HEK293 (cell line): Measurements from ENCODE around the gene HNF1A.
A peak's percentile ranks its signal among the peaks of the same experiment; 100 is the strongest.

Experiments used
- CTCF ChIA-PET: fragments of 350-600 bp; formaldehyde crosslinking; extraction: SDS; loops from one replicate; lab custom pipeline; 2021; ENCODE audit warnings: antibody characterized with exemption; lab: Yijun Ruan, JAX
- POLR2A ChIA-PET: fragments of 300-600 bp; formaldehyde crosslinking; extraction: SDS; loops from one replicate; lab custom pipeline; 2020; ENCODE audit warnings: antibody characterized with exemption, inconsistent platforms; lab: Yijun Ruan, JAX
- H3K27ac ChIP-seq: fragments of 200-500 bp; sonication (Bioruptor generic); 2 replicates; pipeline ENCODE4 v1.5.1; 2014; ENCODE audit warnings: low read depth, low read length, control low read depth, inconsistent platforms; ENCODE audit errors: extremely low read depth
- H3K36me3 ChIP-seq, 2 experiments: fragments of 200-500 bp in 1 of 2; sonication (Bioruptor generic) in 1 of 2; 1 replicate in 1 of 2; 2 replicates in 1 of 2; pipeline ENCODE4 v1.5.1; 2014 to 2017; ENCODE audit warnings: inconsistent platforms in 2 of 2, low read length in 2 of 2; ENCODE audit not compliant: control insufficient read depth in 2 of 2, insufficient read depth in 1 of 2
- H3K4me1 ChIP-seq: fragments of 200-500 bp; sonication (Bioruptor generic); 2 replicates; pipeline ENCODE4 v1.5.1; 2014; ENCODE audit warnings: mild to moderate bottlenecking, low read length, inconsistent platforms; ENCODE audit not compliant: control insufficient read depth, insufficient read depth
- H3K4me3 ChIP-seq: 2 replicates; pipeline ENCODE4 v1.5.1; 2011; ENCODE audit warnings: low read depth, mild to moderate bottlenecking, control low read depth, low read length, moderate library complexity
- H3K9me3 ChIP-seq: fragments of 200-500 bp; sonication (Bioruptor generic); 2 replicates; pipeline ENCODE4 v1.5.1; 2014; ENCODE audit warnings: low read depth, low read length, inconsistent platforms; ENCODE audit not compliant: control insufficient read depth, insufficient read depth
- GLIS1 ChIP-seq: fragments of 450-650 bp; formaldehyde crosslinking; IDR thresholded peaks from 2 replicates; pipeline ENCODE4 v1.5.1; 2016; ENCODE audit warnings: missing biosample characterization, missing genetic modification characterization
- IKZF3 ChIP-seq: fragments of 450-650 bp; IDR thresholded peaks from 2 replicates; pipeline ENCODE4 v1.5.0; 2018; ENCODE audit warnings: missing biosample characterization, mild to moderate bottlenecking, missing genetic modification characterization, moderate library complexity
- MZF1 ChIP-seq: fragments of 450-650 bp; formaldehyde crosslinking; IDR thresholded peaks from 2 replicates; pipeline ENCODE4 v1.5.1; 2017; ENCODE audit warnings: missing biosample characterization, missing genetic modification characterization, borderline replicate concordance
- SETDB1 ChIP-seq: IDR thresholded peaks from one replicate; pipeline ENCODE4 v1.6.1; 2017; ENCODE audit warnings: mild to moderate bottlenecking, low read length, moderate library complexity, mixed read lengths; ENCODE audit not compliant: insufficient read length
- YY2 ChIP-seq: fragments of 450-650 bp; formaldehyde crosslinking; IDR thresholded peaks from 2 replicates; pipeline ENCODE4 v1.5.1; 2016; ENCODE audit warnings: missing biosample characterization, missing genetic modification characterization
- ZFP41 ChIP-seq: fragments of 450-650 bp; formaldehyde crosslinking; IDR thresholded peaks from 2 replicates; pipeline ENCODE4 v1.5.1; 2016; ENCODE audit warnings: missing biosample characterization, missing genetic modification characterization, borderline replicate concordance
- ZNF140 ChIP-seq: fragments of 450-650 bp; formaldehyde crosslinking; IDR thresholded peaks from 2 replicates; pipeline ENCODE4 v1.5.1; 2016; ENCODE audit warnings: missing biosample characterization, missing genetic modification characterization
- ZNF2 ChIP-seq: fragments of 450-650 bp; formaldehyde crosslinking; IDR thresholded peaks from 2 replicates; pipeline ENCODE4 v1.5.1; 2016; ENCODE audit warnings: missing biosample characterization, missing genetic modification characterization
- ZNF280D ChIP-seq: fragments of 450-650 bp; formaldehyde crosslinking; IDR thresholded peaks from 2 replicates; pipeline ENCODE4 v1.5.1; 2016; ENCODE audit warnings: missing biosample characterization, missing genetic modification characterization
- ZNF404 ChIP-seq: fragments of 450-650 bp; formaldehyde crosslinking; IDR thresholded peaks from 2 replicates; pipeline ENCODE4 v1.5.1; 2017; ENCODE audit warnings: missing biosample characterization, missing genetic modification characterization
- ZNF488 ChIP-seq: fragments of 450-650 bp; formaldehyde crosslinking; IDR thresholded peaks from 2 replicates; pipeline ENCODE4 v1.5.1; 2016; ENCODE audit warnings: missing biosample characterization, missing genetic modification characterization
- ZNF501 ChIP-seq: fragments of 450-650 bp; formaldehyde crosslinking; IDR thresholded peaks from 2 replicates; pipeline ENCODE4 v1.5.1; 2016; ENCODE audit warnings: missing biosample characterization, missing genetic modification characterization
- ZNF510 ChIP-seq: fragments of 450-650 bp; formaldehyde crosslinking; IDR thresholded peaks from 2 replicates; pipeline ENCODE4 v1.5.1; 2018; ENCODE audit warnings: mild to moderate bottlenecking, missing genetic modification characterization, missing biosample characterization; ENCODE audit not compliant: insufficient replicate concordance
- ZNF530 ChIP-seq: fragments of 450-650 bp; formaldehyde crosslinking; IDR thresholded peaks from 2 replicates; pipeline ENCODE4 v1.5.1; 2016; ENCODE audit warnings: low read depth, missing biosample characterization, missing genetic modification characterization
- ZNF600 ChIP-seq: fragments of 450-650 bp; formaldehyde crosslinking; IDR thresholded peaks from 2 replicates; pipeline ENCODE4 v1.5.1; 2016; ENCODE audit warnings: missing biosample characterization, missing genetic modification characterization
- ZNF629 ChIP-seq: fragments of 450-650 bp; formaldehyde crosslinking; IDR thresholded peaks from 2 replicates; pipeline ENCODE4 v1.5.1; 2017; ENCODE audit warnings: missing biosample characterization, missing genetic modification characterization
- ZNF645 ChIP-seq: fragments of 450-650 bp; formaldehyde crosslinking; IDR thresholded peaks from 2 replicates; pipeline ENCODE4; 2016; ENCODE audit warnings: missing biosample characterization, missing genetic modification characterization
- ZNF658 ChIP-seq: fragments of 450-650 bp; formaldehyde crosslinking; IDR thresholded peaks from 2 replicates; pipeline ENCODE4; 2016; ENCODE audit warnings: missing biosample characterization, missing genetic modification characterization
- ZNF670 ChIP-seq: fragments of 450-650 bp; formaldehyde crosslinking; IDR thresholded peaks from 2 replicates; pipeline ENCODE4 v1.5.1; 2016; ENCODE audit warnings: missing biosample characterization, missing genetic modification characterization, low read depth
- ZNF677 ChIP-seq: fragments of 450-650 bp; IDR thresholded peaks from 2 replicates; pipeline ENCODE4 v1.5.0; 2018; ENCODE audit warnings: missing biosample characterization, mild to moderate bottlenecking, missing genetic modification characterization, moderate library complexity
- ZNF692 ChIP-seq: fragments of 450-650 bp; formaldehyde crosslinking; IDR thresholded peaks from 2 replicates; pipeline ENCODE4 v1.5.1; 2016; ENCODE audit warnings: missing biosample characterization, missing genetic modification characterization
- ZNF776 ChIP-seq: fragments of 450-650 bp; formaldehyde crosslinking; IDR thresholded peaks from 2 replicates; pipeline ENCODE4 v1.5.0; 2017; ENCODE audit warnings: missing biosample characterization, missing genetic modification characterization, borderline replicate concordance
- ZNF843 ChIP-seq: fragments of 450-650 bp; formaldehyde crosslinking; IDR thresholded peaks from 2 replicates; pipeline ENCODE4 v1.5.1; 2016; ENCODE audit warnings: missing biosample characterization, missing genetic modification characterization
- ZSCAN16 ChIP-seq: fragments of 450-650 bp; formaldehyde crosslinking; IDR thresholded peaks from 2 replicates; pipeline ENCODE4 v1.5.1; 2016; ENCODE audit warnings: missing biosample characterization, missing genetic modification characterization

The HNF1A gene

GRCh38 chr12:120955232-120955631 lies 23.1 kb upstream of the HNF1A start:
- Histone ChIP-seq H3K4me1 (no peaks in the 10 kb centered on the region), H3K27ac (no peak overlapping the region), H3K36me3 (no peaks in the 10 kb centered on the region), H3K9me3 (no peaks in the 10 kb centered on the region), H3K4me3 (no peak overlapping the region)
- POLR2A ChIA-PET, result no interaction called here
- CTCF ChIA-PET, result interaction anchor here (0.8 to 3.2 kb wide), 2 partner anchors 12 to 16 kb away, joined by 3 to 15 read pairs; no protein-coding TSS in a partner anchor
- TF ChIP-seq ZNF404 (no peak), ZNF510 (tag by site-specific recombination) (no peak), ZNF600 (tag by site-specific recombination) (no peak), ZNF280D (tag by site-specific recombination) (peak; percentile 79; the same call in 1 of the 2 replicates), SETDB1 (peak; percentile 17)

- ChIA-PET CTCF (interaction anchor here (0.6 to 3.2 kb wide), 2 partner anchors 15 to 273 kb away, joined by 3 to 15 read pairs; no protein-coding TSS in a partner anchor), POLR2A (interaction anchor here (1.0 kb wide), 1 partner anchor 375 kb away, joined by 3 read pairs; the partner anchor contains the start of gene POP5)
- Histone ChIP-seq H3K27ac (no peak overlapping the region), H3K36me3 (no peaks in the 10 kb centered on the region), H3K9me3 (no peaks in the 10 kb centered on the region), H3K4me3 (no peak overlapping the region), H3K4me1 (no peaks in the 10 kb centered on the region)
- TF ChIP-seq ZNF843 (tag by site-specific recombination) (no peak), MZF1 (no peak), ZNF629 (no peak), ZNF658 (no peak), ZNF2 (tag by site-specific recombination) (no peak), ZNF501 (tag by site-specific recombination) (no peak)
- TF ChIP-seq, all 188 proteins: peak for 0
Observed at GRCh38 chr12:120956579-120957300, 21.6 kb upstream of the HNF1A start.

- Histone ChIP-seq H3K27ac (no peak overlapping the region), H3K36me3 (no peaks in the 10 kb centered on the region), H3K9me3 (no peaks in the 10 kb centered on the region), H3K4me3 (no peak overlapping the region), H3K4me1 (no peaks in the 10 kb centered on the region)
- ChIA-PET CTCF (interaction anchor here (0.5 to 2.3 kb wide), 7 partner anchors 12 to 660 kb away, joined by 3 to 6 read pairs (median 3); no protein-coding TSS in a partner anchor), POLR2A (interaction anchor here (0.6 to 0.7 kb wide), 2 partner anchors 39 to 523 kb away, joined by 3 read pairs; no protein-coding TSS in a partner anchor)
- no peak for TF ChIP-seq ZNF140 (tag by site-specific recombination)
- no peak for TF ChIP-seq ZNF645 (tag by site-specific recombination)
- TF ChIP-seq ZNF488 (tag by site-specific recombination), result no peak
- no peak for TF ChIP-seq YY2 (tag by site-specific recombination)
- TF ChIP-seq IKZF3, result no peak
- no peak for TF ChIP-seq ZNF692 (tag by site-specific recombination)
- no peak for TF ChIP-seq ZNF677
- TF ChIP-seq ZFP41 (tag by site-specific recombination), result no peak
- no peak for TF ChIP-seq GLIS1 (tag by site-specific recombination)
- TF ChIP-seq ZSCAN16, result no peak
- no peak for TF ChIP-seq ZNF776 (tag by site-specific recombination)
- no peak for TF ChIP-seq ZNF670 (tag by site-specific recombination)
- TF ChIP-seq ZNF501 (tag by site-specific recombination), result no peak
- no peak for TF ChIP-seq ZNF530 (tag by site-specific recombination)
Observed at GRCh38 chr12:120959111-120959878, 19.0 kb upstream of the HNF1A start.
